ENCODE data around the gene CEP135. TPM values are rescaled to one million over a fixed set of nuclear protein-coding genes. Genes with fewer than 3 reads are reported as not detected.

CEP135 gene, protein sequence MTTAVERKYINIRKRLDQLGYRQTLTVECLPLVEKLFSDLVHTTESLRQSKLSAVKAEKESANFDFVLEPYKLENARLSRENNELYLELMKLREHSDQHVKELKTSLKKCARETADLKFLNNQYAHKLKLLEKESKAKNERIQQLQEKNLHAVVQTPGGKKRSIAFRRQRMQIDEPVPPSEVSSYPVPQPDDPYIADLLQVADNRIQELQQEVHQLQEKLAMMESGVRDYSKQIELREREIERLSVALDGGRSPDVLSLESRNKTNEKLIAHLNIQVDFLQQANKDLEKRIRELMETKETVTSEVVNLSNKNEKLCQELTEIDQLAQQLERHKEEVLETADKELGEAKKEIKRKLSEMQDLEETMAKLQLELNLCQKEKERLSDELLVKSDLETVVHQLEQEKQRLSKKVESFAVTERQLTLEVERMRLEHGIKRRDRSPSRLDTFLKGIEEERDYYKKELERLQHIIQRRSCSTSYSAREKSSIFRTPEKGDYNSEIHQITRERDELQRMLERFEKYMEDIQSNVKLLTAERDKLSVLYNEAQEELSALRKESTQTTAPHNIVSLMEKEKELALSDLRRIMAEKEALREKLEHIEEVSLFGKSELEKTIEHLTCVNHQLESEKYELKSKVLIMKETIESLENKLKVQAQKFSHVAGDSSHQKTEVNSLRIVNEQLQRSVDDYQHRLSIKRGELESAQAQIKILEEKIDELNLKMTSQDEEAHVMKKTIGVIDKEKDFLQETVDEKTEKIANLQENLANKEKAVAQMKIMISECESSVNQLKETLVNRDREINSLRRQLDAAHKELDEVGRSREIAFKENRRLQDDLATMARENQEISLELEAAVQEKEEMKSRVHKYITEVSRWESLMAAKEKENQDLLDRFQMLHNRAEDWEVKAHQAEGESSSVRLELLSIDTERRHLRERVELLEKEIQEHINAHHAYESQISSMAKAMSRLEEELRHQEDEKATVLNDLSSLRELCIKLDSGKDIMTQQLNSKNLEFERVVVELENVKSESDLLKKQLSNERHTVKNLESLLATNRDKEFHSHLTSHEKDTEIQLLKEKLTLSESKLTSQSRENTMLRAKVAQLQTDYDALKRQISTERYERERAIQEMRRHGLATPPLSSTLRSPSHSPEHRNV
- 3.5 TPM for polyA plus RNA-seq (2012; ENCODE audit: low read depth, missing spikeins)

GRCh38 chr4:55948726-55949481 lies at the start of gene CEP135:
Gene CEP135 (plus strand): TSS chr4:55948945. CDS start chr4:55952131, 3,186 bp downstream.
- TF ChIP-seq POLR2AphosphoS5 (IDR thresholded peaks at IDR 0.05; ENCODE audit: low read depth, low read length) (peak; percentile 62), POU2F2 (IDR thresholded peaks at IDR 0.05; ENCODE audit: low read depth, low read length) (peak; percentile 12; the same call in 1 of the 2 replicates), TAF1 (IDR thresholded peaks at IDR 0.05; ENCODE audit: low read depth, low read length) (peak; percentile 19; the same call in 1 of the 2 replicates), PAX5 (IDR thresholded peaks at IDR 0.05; ENCODE audit: insufficient read depth, low read length, severe bottlenecking) (peak; percentile 29), POLR2A (IDR thresholded peaks at IDR 0.05; ENCODE audit: low read depth, low read length) (no peak), SPI1 (IDR thresholded peaks at IDR 0.05; ENCODE audit: low read depth, low read length) (peak; percentile 58)
- DNase-seq (ENCODE audit: insufficient read length, low spot score) (peak; percentile 72), FAIRE-seq (peak; percentile 99)

GRCh38 chr4:55902677-55903076 lies 46.1 kb upstream of the CEP135 start:
- no peak for DNase-seq (ENCODE audit: insufficient read length, low spot score)
- no peak for FAIRE-seq
- TF ChIP-seq POLR2AphosphoS5 (IDR thresholded peaks at IDR 0.05; ENCODE audit: low read depth, low read length) (no peak), POLR2A (IDR thresholded peaks at IDR 0.05; ENCODE audit: low read depth, low read length) (no peak), POU2F2 (IDR thresholded peaks at IDR 0.05; ENCODE audit: low read depth, low read length) (no peak), SPI1 (IDR thresholded peaks at IDR 0.05; ENCODE audit: low read depth, low read length) (no peak), PAX5 (IDR thresholded peaks at IDR 0.05; ENCODE audit: insufficient read depth, low read length, severe bottlenecking) (no peak), TAF1 (IDR thresholded peaks at IDR 0.05; ENCODE audit: low read depth, low read length) (no peak)

DNA sequence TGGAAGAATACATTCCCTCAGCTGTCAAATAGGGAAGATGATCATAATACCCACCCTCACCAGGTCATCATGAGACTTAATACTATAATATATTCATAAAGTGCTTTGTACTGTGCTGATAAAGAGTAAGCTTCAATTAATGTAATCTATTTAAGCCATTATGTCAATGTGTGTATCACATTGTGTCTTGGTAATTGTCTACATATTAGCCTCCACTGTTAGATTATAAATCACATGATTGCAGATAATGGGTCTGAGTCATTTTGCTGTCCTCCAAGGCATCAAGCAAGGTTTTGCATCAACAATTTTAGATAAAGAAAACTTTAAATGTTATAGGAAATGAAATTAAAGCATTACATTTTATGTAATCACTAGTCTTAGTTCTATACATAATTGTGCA lies 45.2 kb upstream of the CEP135 start:
- FAIRE-seq (no peak), DNase-seq (ENCODE audit: insufficient read length, low spot score) (no peak)
- TF ChIP-seq POU2F2 (IDR thresholded peaks at IDR 0.05; ENCODE audit: low read depth, low read length), result no peak
- no peak for TF ChIP-seq POLR2AphosphoS5 (IDR thresholded peaks at IDR 0.05; ENCODE audit: low read depth, low read length)
- TF ChIP-seq PAX5 (IDR thresholded peaks at IDR 0.05; ENCODE audit: insufficient read depth, low read length, severe bottlenecking), result no peak
- TF ChIP-seq TAF1 (IDR thresholded peaks at IDR 0.05; ENCODE audit: low read depth, low read length), result no peak
- no peak for TF ChIP-seq POLR2A (IDR thresholded peaks at IDR 0.05; ENCODE audit: low read depth, low read length)
- TF ChIP-seq SPI1 (IDR thresholded peaks at IDR 0.05; ENCODE audit: low read depth, low read length), result no peak

GRCh38 chr4:55904576-55904975 lies 44.2 kb upstream of the CEP135 start:
- DNase-seq (ENCODE audit: insufficient read length, low spot score), result no peak
- TF ChIP-seq POLR2A (IDR thresholded peaks at IDR 0.05; ENCODE audit: low read depth, low read length) (no peak), TAF1 (IDR thresholded peaks at IDR 0.05; ENCODE audit: low read depth, low read length) (no peak), POU2F2 (IDR thresholded peaks at IDR 0.05; ENCODE audit: low read depth, low read length) (no peak), SPI1 (IDR thresholded peaks at IDR 0.05; ENCODE audit: low read depth, low read length) (no peak), PAX5 (IDR thresholded peaks at IDR 0.05; ENCODE audit: insufficient read depth, low read length, severe bottlenecking) (no peak), POLR2AphosphoS5 (IDR thresholded peaks at IDR 0.05; ENCODE audit: low read depth, low read length) (no peak)
- no peak for FAIRE-seq

- no peak for TF ChIP-seq POLR2A (IDR thresholded peaks at IDR 0.05; ENCODE audit: low read depth, low read length)
- TF ChIP-seq POLR2AphosphoS5 (IDR thresholded peaks at IDR 0.05; ENCODE audit: low read depth, low read length), result no peak
- no peak for TF ChIP-seq POU2F2 (IDR thresholded peaks at IDR 0.05; ENCODE audit: low read depth, low read length)
- TF ChIP-seq PAX5 (IDR thresholded peaks at IDR 0.05; ENCODE audit: insufficient read depth, low read length, severe bottlenecking), result no peak
- TF ChIP-seq TAF1 (IDR thresholded peaks at IDR 0.05; ENCODE audit: low read depth, low read length), result no peak
- TF ChIP-seq SPI1 (IDR thresholded peaks at IDR 0.05; ENCODE audit: low read depth, low read length), result no peak
- no peak for DNase-seq (ENCODE audit: insufficient read length, low spot score)
- no peak for FAIRE-seq
These were observed 42.4 kb upstream of the CEP135 start for GRCh38 chr4:55906323-55906722.

- TF ChIP-seq TAF1 (IDR thresholded peaks at IDR 0.05; ENCODE audit: low read depth, low read length) (no peak), POLR2A (IDR thresholded peaks at IDR 0.05; ENCODE audit: low read depth, low read length) (no peak), POLR2AphosphoS5 (IDR thresholded peaks at IDR 0.05; ENCODE audit: low read depth, low read length) (no peak), POU2F2 (IDR thresholded peaks at IDR 0.05; ENCODE audit: low read depth, low read length) (no peak), PAX5 (IDR thresholded peaks at IDR 0.05; ENCODE audit: insufficient read depth, low read length, severe bottlenecking) (no peak), SPI1 (IDR thresholded peaks at IDR 0.05; ENCODE audit: low read depth, low read length) (no peak)
- FAIRE-seq (no peak), DNase-seq (ENCODE audit: insufficient read length, low spot score) (no peak)
These were observed 41.8 kb upstream of the CEP135 start for GRCh38 chr4:55906989-55907388.

DNA sequence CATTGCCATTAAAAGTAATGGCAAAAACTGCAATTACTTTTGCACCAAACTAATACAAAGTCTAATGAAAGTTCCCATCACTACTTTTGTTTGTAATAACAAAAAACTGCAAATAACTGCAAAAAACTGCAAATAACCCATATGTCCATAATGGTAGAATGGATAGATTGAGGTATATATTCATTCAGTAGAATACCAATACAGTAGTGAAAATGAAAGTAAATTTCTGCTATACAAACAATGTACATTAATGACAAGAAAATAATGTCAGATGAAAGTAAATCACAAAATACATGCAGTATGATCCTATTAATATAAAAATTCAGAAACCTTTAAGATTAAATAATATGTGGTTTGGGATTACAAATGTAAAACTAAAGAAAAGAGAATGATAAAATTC lies 41.3 kb upstream of the CEP135 start:
- FAIRE-seq, result no peak
- no peak for DNase-seq (ENCODE audit: insufficient read length, low spot score)
- TF ChIP-seq POLR2A (IDR thresholded peaks at IDR 0.05; ENCODE audit: low read depth, low read length) (no peak), PAX5 (IDR thresholded peaks at IDR 0.05; ENCODE audit: insufficient read depth, low read length, severe bottlenecking) (no peak), TAF1 (IDR thresholded peaks at IDR 0.05; ENCODE audit: low read depth, low read length) (no peak), POU2F2 (IDR thresholded peaks at IDR 0.05; ENCODE audit: low read depth, low read length) (no peak), POLR2AphosphoS5 (IDR thresholded peaks at IDR 0.05; ENCODE audit: low read depth, low read length) (no peak), SPI1 (IDR thresholded peaks at IDR 0.05; ENCODE audit: low read depth, low read length) (no peak)

DNA sequence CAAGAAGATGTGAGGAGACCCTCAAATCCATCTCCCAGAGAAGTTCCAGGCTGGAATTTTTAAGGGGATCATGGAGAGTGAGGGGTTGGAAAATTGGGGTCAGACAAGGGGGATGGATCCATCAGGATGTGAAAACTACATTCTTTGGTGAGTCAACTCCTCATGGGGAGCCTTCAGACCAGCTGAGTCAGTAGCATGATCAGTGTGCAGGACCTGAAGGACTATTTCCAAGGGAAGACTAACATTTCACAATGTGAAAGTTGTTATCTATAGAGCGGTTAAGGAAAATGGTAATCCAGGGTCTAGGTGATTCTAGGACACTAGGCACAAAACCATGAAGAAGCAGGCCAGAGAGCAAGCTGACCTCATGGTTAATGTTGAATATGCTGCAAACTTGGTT lies 38.6 kb upstream of the CEP135 start:
- no peak for TF ChIP-seq POLR2AphosphoS5 (IDR thresholded peaks at IDR 0.05; ENCODE audit: low read depth, low read length)
- TF ChIP-seq SPI1 (IDR thresholded peaks at IDR 0.05; ENCODE audit: low read depth, low read length), result no peak
- no peak for TF ChIP-seq POLR2A (IDR thresholded peaks at IDR 0.05; ENCODE audit: low read depth, low read length)
- TF ChIP-seq TAF1 (IDR thresholded peaks at IDR 0.05; ENCODE audit: low read depth, low read length), result no peak
- no peak for TF ChIP-seq PAX5 (IDR thresholded peaks at IDR 0.05; ENCODE audit: insufficient read depth, low read length, severe bottlenecking)
- TF ChIP-seq POU2F2 (IDR thresholded peaks at IDR 0.05; ENCODE audit: low read depth, low read length), result no peak
- FAIRE-seq, result no peak
- DNase-seq (ENCODE audit: insufficient read length, low spot score), result no peak
